Fibroblast of the aortic adventitia (primary cell): Measurements from ENCODE around the gene IGF2BP2. TPM values are rescaled to one million over a fixed set of nuclear protein-coding genes. Genes with fewer than 3 reads are reported as not detected.
"Not testable (repeated sequence)": the region's sequence is repeated elsewhere in the genome, so short reads cannot be mapped to it uniquely, and the experiment has no call there.

ENCODE experiments used
- DNase-seq: peaks from one replicate; pipeline ENCODE4 v3.0.0-alpha.2; 2010; ENCODE audit warnings: low read depth
- H3K4me3 ChIP-seq: 2 replicates; pipeline ENCODE4 v1.5.1; 2011; ENCODE audit warnings: low read depth, mild to moderate bottlenecking, control low read depth, low read length, moderate library complexity
- CTCF ChIP-seq: IDR thresholded peaks from 2 replicates; pipeline ENCODE4 v1.5.1; 2011; ENCODE audit warnings: mild to moderate bottlenecking, low read length, control low read depth, inconsistent platforms; ENCODE audit not compliant: insufficient read depth
- total RNA-seq: library from RNA; depleted of rRNA; stranded (reverse); fragments of >200 nt; gene quantifications from 2 replicates; pipeline ENCODE4 v1.2.3, GENCODE V29; 2012; ENCODE audit warnings: low replicate concordance

IGF2BP2 gene
- total RNA-seq, 1 donor: 40.1 TPM

- DNase-seq: no peak
- no peak for TF ChIP-seq CTCF
- H3K4me3 ChIP-seq: no peak overlapping the region
Measured at GRCh38 chr3:185789134-185789533, 35.7 kb downstream of the IGF2BP2 start.

GRCh38 chr3:185788292-185788691, 36.5 kb downstream of the IGF2BP2 start:
- DNase-seq: no peak
- TF ChIP-seq CTCF: no peak
- no peak overlapping the region for H3K4me3 ChIP-seq

GRCh38 chr3:185786956-185787877, 37.6 kb downstream of the IGF2BP2 start:
- H3K4me3 ChIP-seq: no peak overlapping the region
- TF ChIP-seq CTCF: no peak
- DNase-seq: no peak

GRCh38 chr3:185786258-185786657, 38.6 kb downstream of the IGF2BP2 start:
- not testable (repeated sequence) for H3K4me3 ChIP-seq, DNase-seq

GRCh38 chr3:185784317-185784716, 40.5 kb downstream of the IGF2BP2 start:
- no peak overlapping the region for H3K4me3 ChIP-seq
- no peak for TF ChIP-seq CTCF
- no peak for DNase-seq

- H3K4me3 ChIP-seq: no peak overlapping the region
- no peak for TF ChIP-seq CTCF
- DNase-seq: peak; percentile 69
Measured at GRCh38 chr3:185781759-185782158, 43.1 kb downstream of the IGF2BP2 start.

GRCh38 chr3:185779461-185779860, 45.4 kb downstream of the IGF2BP2 start:
- TF ChIP-seq CTCF: no peak
- H3K4me3 ChIP-seq: no peak overlapping the region
- no peak for DNase-seq
